Measurements from ENCODE around the gene LRP2.
"Not testable (repeated sequence)": the region's sequence is repeated elsewhere in the genome, so short reads cannot be mapped to it uniquely, and the experiment has no call there.

LRP2 gene

GRCh38 chr2:169362118-169362893 lies at the start of gene LRP2:
TSS of gene LRP2 (minus strand) at chr2:169362534. CDS start at chr2:169362399, 135 bp downstream.
- no peaks in the 10 kb centered on the region for H3K9me3 Mint-ChIP-seq
- H3K4me1 Mint-ChIP-seq (ENCODE audit: low read depth), result peaks cover 38% of the 10 kb centered on the region
- H3K4me3 Mint-ChIP-seq, result peak within 1 kb of the TSS; percentile 80
- peak within 1 kb of the TSS; percentile 47 for H3K27ac Mint-ChIP-seq
- H3K36me3 Mint-ChIP-seq (ENCODE audit: low read depth), result no peaks in the 10 kb centered on the region
- peak; percentile 57 for DNase-seq
- H3K27me3 Mint-ChIP-seq, result peaks cover 69% of the 10 kb centered on the region

GRCh38 chr2:169406891-169407290 lies 44.6 kb upstream of the LRP2 start:
- H3K36me3 Mint-ChIP-seq (ENCODE audit: low read depth), result no peaks in the 10 kb centered on the region
- peaks cover 23% of the 10 kb centered on the region for H3K27me3 Mint-ChIP-seq
- DNase-seq, result no peak
- H3K4me3 Mint-ChIP-seq, result no peak overlapping the region
- H3K27ac Mint-ChIP-seq, result no peak overlapping the region
- H3K9me3 Mint-ChIP-seq, result peaks cover 2% of the 10 kb centered on the region
- H3K4me1 Mint-ChIP-seq (ENCODE audit: low read depth), result no peaks in the 10 kb centered on the region

- not testable (repeated sequence) for H3K4me1 Mint-ChIP-seq (ENCODE audit: low read depth); DNase-seq; H3K36me3 Mint-ChIP-seq (ENCODE audit: low read depth); H3K27ac Mint-ChIP-seq; H3K4me3 Mint-ChIP-seq; H3K9me3 Mint-ChIP-seq
- peaks cover 44% of the 10 kb centered on the region for H3K27me3 Mint-ChIP-seq
Measured at GRCh38 chr2:169399491-169399890, 37.2 kb upstream of the LRP2 start.

- no peak for DNase-seq
- H3K4me3 Mint-ChIP-seq, result no peak overlapping the region
- H3K4me1 Mint-ChIP-seq (ENCODE audit: low read depth), result no peaks in the 10 kb centered on the region
- no peaks in the 10 kb centered on the region for H3K9me3 Mint-ChIP-seq
- H3K36me3 Mint-ChIP-seq (ENCODE audit: low read depth), result no peaks in the 10 kb centered on the region
- peaks cover 40% of the 10 kb centered on the region for H3K27me3 Mint-ChIP-seq
- no peak overlapping the region for H3K27ac Mint-ChIP-seq
Measured at GRCh38 chr2:169397697-169398096, 35.4 kb upstream of the LRP2 start.

- Mint-ChIP-seq H3K4me1 (ENCODE audit: low read depth) (no peaks in the 10 kb centered on the region), H3K4me3 (no peak overlapping the region), H3K27ac (no peak overlapping the region), H3K36me3 (ENCODE audit: low read depth) (no peaks in the 10 kb centered on the region), H3K27me3 (peaks cover 39% of the 10 kb centered on the region), H3K9me3 (no peaks in the 10 kb centered on the region)
- DNase-seq, result no peak
Measured at GRCh38 chr2:169395821-169396374, 33.6 kb upstream of the LRP2 start.

GRCh38 chr2:169393068-169393590 lies 30.8 kb upstream of the LRP2 start:
- no peak overlapping the region for H3K27ac Mint-ChIP-seq
- no peak overlapping the region for H3K4me3 Mint-ChIP-seq
- H3K36me3 Mint-ChIP-seq (ENCODE audit: low read depth), result no peaks in the 10 kb centered on the region
- no peaks in the 10 kb centered on the region for H3K9me3 Mint-ChIP-seq
- DNase-seq, result no peak
- no peaks in the 10 kb centered on the region for H3K4me1 Mint-ChIP-seq (ENCODE audit: low read depth)
- H3K27me3 Mint-ChIP-seq, result peaks cover 41% of the 10 kb centered on the region

- no peak for DNase-seq
- Mint-ChIP-seq H3K27ac (no peak overlapping the region), H3K36me3 (ENCODE audit: low read depth) (no peaks in the 10 kb centered on the region), H3K9me3 (no peaks in the 10 kb centered on the region), H3K4me3 (no peak overlapping the region), H3K4me1 (ENCODE audit: low read depth) (no peaks in the 10 kb centered on the region), H3K27me3 (peaks cover 35% of the 10 kb centered on the region)
Measured at GRCh38 chr2:169391236-169391635, 28.9 kb upstream of the LRP2 start.

GRCh38 chr2:169388161-169388560 lies 25.8 kb upstream of the LRP2 start:
- no peak overlapping the region for H3K27ac Mint-ChIP-seq
- H3K4me3 Mint-ChIP-seq, result no peak overlapping the region

GRCh38 chr2:169386722-169387121 lies 24.4 kb upstream of the LRP2 start:
- no peak for DNase-seq
- H3K36me3 Mint-ChIP-seq (ENCODE audit: low read depth), result no peaks in the 10 kb centered on the region
- H3K4me3 Mint-ChIP-seq, result no peak overlapping the region
- no peak overlapping the region for H3K27ac Mint-ChIP-seq
- H3K9me3 Mint-ChIP-seq, result no peaks in the 10 kb centered on the region
- H3K27me3 Mint-ChIP-seq, result peaks cover 39% of the 10 kb centered on the region
- H3K4me1 Mint-ChIP-seq (ENCODE audit: low read depth), result no peaks in the 10 kb centered on the region

More at GRCh38 chr2:169388161-169388560, 25.8 kb upstream of the LRP2 start:
- no peaks in the 10 kb centered on the region for H3K36me3 Mint-ChIP-seq (ENCODE audit: low read depth)
- no peaks in the 10 kb centered on the region for H3K4me1 Mint-ChIP-seq (ENCODE audit: low read depth)
- H3K27me3 Mint-ChIP-seq, result peaks cover 37% of the 10 kb centered on the region
- H3K9me3 Mint-ChIP-seq, result no peaks in the 10 kb centered on the region
- no peak for DNase-seq

- Mint-ChIP-seq H3K4me1 (ENCODE audit: low read depth) (no peaks in the 10 kb centered on the region), H3K4me3 (no peak overlapping the region), H3K9me3 (no peaks in the 10 kb centered on the region), H3K27me3 (peaks cover 35% of the 10 kb centered on the region), H3K27ac (no peak overlapping the region), H3K36me3 (ENCODE audit: low read depth) (no peaks in the 10 kb centered on the region)
- DNase-seq, result no peak
Measured at GRCh38 chr2:169384816-169385215, 22.5 kb upstream of the LRP2 start.

GRCh38 chr2:169372561-169372960 lies 10.2 kb upstream of the LRP2 start:
- Mint-ChIP-seq H3K27ac (no peak overlapping the region), H3K36me3 (ENCODE audit: low read depth) (no peaks in the 10 kb centered on the region), H3K4me1 (ENCODE audit: low read depth) (peaks cover 2% of the 10 kb centered on the region), H3K9me3 (no peaks in the 10 kb centered on the region), H3K27me3 (peaks cover 41% of the 10 kb centered on the region), H3K4me3 (no peak overlapping the region)
- DNase-seq, result no peak

- DNase-seq, result no peak
- Mint-ChIP-seq H3K4me1 (ENCODE audit: low read depth) (peaks cover 38% of the 10 kb centered on the region), H3K27ac (no peak overlapping the region), H3K9me3 (no peaks in the 10 kb centered on the region), H3K27me3 (peaks cover 60% of the 10 kb centered on the region), H3K4me3 (no peak overlapping the region), H3K36me3 (ENCODE audit: low read depth) (no peaks in the 10 kb centered on the region)
Measured at GRCh38 chr2:169366066-169366465, 3.7 kb upstream of the LRP2 start.

GRCh38 chr2:169365029-169365480 lies 2.7 kb upstream of the LRP2 start:
- Mint-ChIP-seq H3K4me1 (ENCODE audit: low read depth) (peaks cover 38% of the 10 kb centered on the region), H3K9me3 (no peaks in the 10 kb centered on the region), H3K4me3 (peak overlapping the region; percentile 80), H3K36me3 (ENCODE audit: low read depth) (no peaks in the 10 kb centered on the region), H3K27ac (no peak overlapping the region), H3K27me3 (peaks cover 64% of the 10 kb centered on the region)
- no peak for DNase-seq

- Mint-ChIP-seq H3K27me3 (peaks cover 65% of the 10 kb centered on the region), H3K9me3 (no peaks in the 10 kb centered on the region), H3K36me3 (ENCODE audit: low read depth) (no peaks in the 10 kb centered on the region), H3K4me3 (peak overlapping the region; percentile 80), H3K27ac (peak overlapping the region; percentile 52), H3K4me1 (ENCODE audit: low read depth) (peaks cover 38% of the 10 kb centered on the region)
- DNase-seq, result peak; percentile 65
Measured at GRCh38 chr2:169363560-169364150, 1.3 kb upstream of the LRP2 start.

All from activated T-cell treated with anti-CD3 and anti-CD28 coated beads, Interleukin-2, amount 50 U/mL, for 24 hours (primary cell).